Breast epithelium (tissue), 4 donors: ENCODE data around the gene RANBP3L. TPM values are rescaled to one million over a fixed set of nuclear protein-coding genes. Genes with fewer than 3 reads are reported as not detected.

Source experiments
- DNase-seq, 2 donors: peaks; one replicate each; pipeline ENCODE4 v3.0.0-alpha.2; 2019; ENCODE audit warnings: low spot score in 2 of 2
- H3K27ac ChIP-seq, 2 donors: fragments of 200-600 bp; sonication (generic) in 1 of 2; one replicate each; pipeline ENCODE4 v1.5.1; 2016 to 2019; ENCODE audit warnings: mild to moderate bottlenecking in 1 of 2
- H3K27me3 ChIP-seq, 2 donors: fragments of 200-600 bp; sonication (generic) in 1 of 2; one replicate each; pipeline versions ENCODE4 v1.5.1 to v1.6.0; 2017 to 2019; ENCODE audit warnings: control low read depth in 1 of 2, mild to moderate bottlenecking in 1 of 2
- H3K36me3 ChIP-seq: fragments of 200-600 bp; one replicate; pipeline ENCODE4 v1.5.1; 2019
- H3K4me1 ChIP-seq, 2 donors: fragments of 200-600 bp; sonication (generic); one replicate each; pipeline ENCODE4 v1.5.1; 2016 to 2019; ENCODE audit warnings: control low read depth in 1 of 2
- H3K4me3 ChIP-seq, 3 donors: fragments of 200-600 bp; sonication (generic); 1 replicate in 2 of 3; 2 replicates in 1 of 3; pipeline ENCODE4 v1.5.1; 2016 to 2019; ENCODE audit warnings: mild to moderate bottlenecking in 3 of 3, moderate library complexity in 2 of 3
- H3K9me3 ChIP-seq, 2 donors: fragments of 200-600 bp; sonication (generic) in 1 of 2; one replicate each; pipeline ENCODE4 v1.5.1; 2016 to 2019; ENCODE audit warnings: control low read depth in 1 of 2
- POLR2A ChIP-seq: fragments of 450-650 bp; IDR thresholded peaks from one replicate; pipeline ENCODE4 v1.6.1; 2016; ENCODE audit warnings: antibody characterized with exemption, mild to moderate bottlenecking, moderate library complexity
- POLR2AphosphoS5 ChIP-seq, 3 donors: sonication (generic); formaldehyde crosslinking; IDR thresholded peaks; one replicate each; pipeline ENCODE4 v1.6.1; 2017; ENCODE audit warnings: antibody characterized with exemption in 3 of 3
- intact Hi-C: fragments of 100-400 bp; cut with DNase I; formaldehyde crosslinking; loops from one replicate; pipeline ENCODE4 v1.15.1; 2023; ENCODE audit warnings: low total_unique reads
- total RNA-seq, 3 donors: library from RNA; depleted of rRNA; stranded (reverse); fragments of >200 nt; gene quantifications; one replicate each; pipeline ENCODE4 v1.1.0, GENCODE V29; 2016
- TF ChIP-seq, protein P1 (sequence below), 3 donors: fragments of 450-650 bp; IDR thresholded peaks; one replicate each; pipeline ENCODE4 v1.5.1; 2016 to 2017; ENCODE audit warnings: antibody characterized with exemption in 3 of 3, mild to moderate bottlenecking in 3 of 3, moderate library complexity in 3 of 3

Gene RANBP3L
- total RNA-seq, 3 donors from 2014 or later, result 2.3 to 22.2 (median 11.0) TPM

DNA sequence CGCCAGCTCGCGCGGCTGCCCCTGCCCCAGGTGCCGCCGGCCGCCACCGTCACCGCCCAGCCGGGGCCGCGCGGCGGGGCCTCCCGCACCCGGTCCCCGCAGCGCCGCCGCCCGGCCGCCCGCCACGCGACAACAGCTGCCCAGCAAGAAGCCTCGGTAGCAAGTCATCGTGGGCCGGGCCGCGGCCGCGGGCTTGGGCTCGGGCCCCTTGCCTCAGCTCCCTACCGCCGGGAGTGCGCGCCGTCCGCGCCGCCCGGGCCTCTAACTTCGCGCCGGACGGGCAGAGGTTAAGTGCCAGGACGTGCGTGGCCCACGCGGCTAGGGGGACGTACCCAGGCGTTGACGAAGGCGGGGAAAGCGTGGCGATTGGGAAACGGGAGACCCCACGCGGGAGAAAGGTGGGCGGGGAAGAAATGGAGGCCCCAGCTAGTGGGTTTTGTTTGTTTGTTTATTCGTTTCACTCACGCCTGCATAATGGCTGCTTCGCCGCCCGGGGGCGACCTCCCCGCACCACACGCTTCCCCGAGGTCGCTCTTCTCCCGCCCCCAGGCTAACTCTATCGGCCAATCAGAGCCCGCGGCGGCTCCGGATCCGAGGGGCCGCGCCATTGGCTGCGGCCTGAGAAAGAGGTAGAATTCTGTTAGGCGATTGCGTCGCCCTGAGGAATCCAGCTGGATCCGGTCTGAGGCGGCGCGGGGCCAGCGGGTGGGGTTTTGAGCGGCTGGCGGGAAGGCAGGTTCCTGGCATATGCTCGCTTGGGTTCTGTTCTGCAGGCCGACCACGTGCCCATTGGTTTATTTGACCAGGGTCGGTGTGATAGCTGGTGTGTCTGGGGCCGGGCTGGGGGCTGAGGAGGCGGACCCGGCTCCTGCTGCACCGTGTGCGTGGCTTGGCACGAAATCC lies 59.8 kb downstream of the RANBP3L start, which contains the start of gene NADK2:
Gene NADK2 (minus strand): TSS at position 295 of the 903 bp plus-strand sequence. CDS start 127 bp downstream, at position 168.
- DNase-seq, result peak; percentile 91 to 94
- Histone ChIP-seq H3K36me3 (no peaks in the 10 kb centered on the region), H3K27me3 (no peaks in the 10 kb centered on the region), H3K9me3 (no peaks in the 10 kb centered on the region), H3K4me1 (no peaks in the 10 kb centered on the region), H3K27ac (peak within 1 kb of the TSS; percentile 97 to 99), H3K4me3 (peak within 1 kb of the TSS; percentile 85 to 97 (median 95))
- intact Hi-C loops, result no loop called here
- TF ChIP-seq POLR2AphosphoS5 (IDR thresholded peaks at IDR 0.05) (peak; percentile 74 to 87 (median 78)), POLR2A (peak; percentile 52)
- TF ChIP-seq, protein P1, sequence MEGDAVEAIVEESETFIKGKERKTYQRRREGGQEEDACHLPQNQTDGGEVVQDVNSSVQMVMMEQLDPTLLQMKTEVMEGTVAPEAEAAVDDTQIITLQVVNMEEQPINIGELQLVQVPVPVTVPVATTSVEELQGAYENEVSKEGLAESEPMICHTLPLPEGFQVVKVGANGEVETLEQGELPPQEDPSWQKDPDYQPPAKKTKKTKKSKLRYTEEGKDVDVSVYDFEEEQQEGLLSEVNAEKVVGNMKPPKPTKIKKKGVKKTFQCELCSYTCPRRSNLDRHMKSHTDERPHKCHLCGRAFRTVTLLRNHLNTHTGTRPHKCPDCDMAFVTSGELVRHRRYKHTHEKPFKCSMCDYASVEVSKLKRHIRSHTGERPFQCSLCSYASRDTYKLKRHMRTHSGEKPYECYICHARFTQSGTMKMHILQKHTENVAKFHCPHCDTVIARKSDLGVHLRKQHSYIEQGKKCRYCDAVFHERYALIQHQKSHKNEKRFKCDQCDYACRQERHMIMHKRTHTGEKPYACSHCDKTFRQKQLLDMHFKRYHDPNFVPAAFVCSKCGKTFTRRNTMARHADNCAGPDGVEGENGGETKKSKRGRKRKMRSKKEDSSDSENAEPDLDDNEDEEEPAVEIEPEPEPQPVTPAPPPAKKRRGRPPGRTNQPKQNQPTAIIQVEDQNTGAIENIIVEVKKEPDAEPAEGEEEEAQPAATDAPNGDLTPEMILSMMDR (IDR thresholded peaks at IDR 0.05), result peak; percentile 16 to 55 (median 54)

DNA sequence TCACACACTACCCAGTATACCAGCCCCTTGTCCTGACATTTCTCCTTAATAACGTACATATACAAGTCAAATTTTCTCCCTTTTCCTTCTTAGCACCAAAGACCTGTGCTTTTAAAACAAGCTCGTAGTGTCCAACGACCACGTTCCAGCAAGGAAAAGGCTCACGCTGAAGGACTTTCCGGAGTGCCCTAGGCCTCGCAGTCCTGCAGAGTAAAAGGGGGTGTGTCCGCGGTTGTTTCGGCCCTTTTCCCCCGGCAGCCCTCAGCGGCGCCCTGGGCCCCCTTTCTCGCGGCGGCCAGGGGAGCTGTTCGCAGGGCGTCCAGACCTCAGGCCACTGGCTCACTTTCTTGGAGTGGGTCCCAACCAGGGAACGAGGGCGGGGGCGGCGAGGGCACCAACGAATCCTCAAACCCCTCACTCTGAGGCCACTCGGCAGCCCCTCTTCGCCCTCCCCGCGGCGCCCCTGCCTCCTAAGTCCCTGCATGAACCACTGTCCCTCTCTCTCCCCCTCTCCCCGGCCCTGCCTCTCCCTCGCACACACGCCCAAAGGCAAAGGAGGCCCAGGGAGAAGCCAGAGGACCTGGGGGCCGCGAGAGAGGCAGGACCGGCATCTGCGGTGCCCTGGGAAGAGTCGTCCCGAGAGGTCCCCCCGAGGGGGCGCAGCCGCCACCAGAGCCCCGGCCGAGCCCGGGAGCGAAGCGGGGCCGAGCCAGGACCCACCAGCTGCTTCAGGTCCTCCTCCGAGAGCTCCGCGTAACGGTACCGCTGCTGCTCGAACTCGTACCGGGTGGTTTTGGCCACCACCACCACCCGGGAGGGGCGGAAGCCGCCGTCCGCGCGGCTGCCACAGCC lies 60.7 kb downstream of the RANBP3L start:
- no peaks in the 10 kb centered on the region for H3K9me3 ChIP-seq
- peak overlapping the region; percentile 97 to 99 for H3K27ac ChIP-seq
- intact Hi-C loops, result no loop called here
- no peaks in the 10 kb centered on the region for H3K4me1 ChIP-seq
- H3K27me3 ChIP-seq, result no peaks in the 10 kb centered on the region
- H3K36me3 ChIP-seq, result no peaks in the 10 kb centered on the region
- DNase-seq, result peak; percentile 34 to 54
- TF ChIP-seq POLR2A (no peak), POLR2AphosphoS5 (IDR thresholded peaks at IDR 0.05) (peak in 2 of 3 donors; percentile 11 to 16)
- peak overlapping the region; percentile 85 to 97 (median 95) for H3K4me3 ChIP-seq

DNA sequence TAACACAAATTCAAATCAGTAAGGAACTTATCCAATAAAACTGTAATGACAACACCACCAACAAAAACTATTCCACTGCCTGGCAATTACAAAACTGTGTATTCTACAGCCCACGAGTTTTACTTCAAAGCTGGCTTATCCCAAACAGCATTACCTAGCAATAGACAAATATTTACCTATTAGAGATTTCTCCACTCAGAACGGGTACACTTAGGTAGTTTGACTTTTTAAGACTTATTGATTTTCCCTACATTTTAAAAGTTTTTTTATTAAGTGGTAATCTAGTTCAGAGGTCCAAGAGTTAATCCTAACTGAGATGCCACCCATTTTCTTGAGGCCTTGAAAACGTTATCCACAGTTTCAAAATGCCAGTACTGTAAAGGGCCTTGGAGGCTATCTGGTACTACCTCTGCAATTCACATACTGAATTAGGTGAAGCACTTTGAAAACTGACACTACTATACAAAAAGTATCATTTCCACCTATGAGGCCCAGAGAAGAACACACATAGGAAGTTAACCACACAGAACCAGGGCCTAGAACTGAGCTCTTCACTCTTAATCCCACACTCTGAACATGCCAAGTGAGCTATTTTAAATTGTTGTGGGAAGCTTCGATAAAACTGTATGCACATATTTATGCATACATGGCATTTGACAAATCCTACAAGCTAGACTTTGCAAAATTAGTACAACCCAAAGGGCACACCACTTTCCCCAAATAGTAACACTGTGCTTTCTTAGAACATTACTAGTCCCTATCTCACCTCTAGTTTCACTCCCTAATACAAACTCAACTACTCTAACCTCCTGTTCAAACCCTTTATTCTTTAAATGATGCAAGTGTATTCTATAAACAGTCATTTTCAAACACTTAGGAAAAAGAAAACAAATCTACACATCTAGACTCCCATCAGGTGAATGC lies 62.1 kb downstream of the RANBP3L start:
- Histone ChIP-seq H3K9me3 (no peaks in the 10 kb centered on the region), H3K4me3 (peak overlapping the region in 2 of 3 donors; percentile 85 to 95), H3K27ac (peak overlapping the region; percentile 97 to 99), H3K27me3 (no peaks in the 10 kb centered on the region), H3K4me1 (no peaks in the 10 kb centered on the region), H3K36me3 (no peaks in the 10 kb centered on the region)
- TF ChIP-seq POLR2A (no peak), POLR2AphosphoS5 (IDR thresholded peaks at IDR 0.05) (no peak)
- TF ChIP-seq, protein P1 (IDR thresholded peaks at IDR 0.05), result no peak
- intact Hi-C loops, result no loop called here
- DNase-seq, result no peak

DNA sequence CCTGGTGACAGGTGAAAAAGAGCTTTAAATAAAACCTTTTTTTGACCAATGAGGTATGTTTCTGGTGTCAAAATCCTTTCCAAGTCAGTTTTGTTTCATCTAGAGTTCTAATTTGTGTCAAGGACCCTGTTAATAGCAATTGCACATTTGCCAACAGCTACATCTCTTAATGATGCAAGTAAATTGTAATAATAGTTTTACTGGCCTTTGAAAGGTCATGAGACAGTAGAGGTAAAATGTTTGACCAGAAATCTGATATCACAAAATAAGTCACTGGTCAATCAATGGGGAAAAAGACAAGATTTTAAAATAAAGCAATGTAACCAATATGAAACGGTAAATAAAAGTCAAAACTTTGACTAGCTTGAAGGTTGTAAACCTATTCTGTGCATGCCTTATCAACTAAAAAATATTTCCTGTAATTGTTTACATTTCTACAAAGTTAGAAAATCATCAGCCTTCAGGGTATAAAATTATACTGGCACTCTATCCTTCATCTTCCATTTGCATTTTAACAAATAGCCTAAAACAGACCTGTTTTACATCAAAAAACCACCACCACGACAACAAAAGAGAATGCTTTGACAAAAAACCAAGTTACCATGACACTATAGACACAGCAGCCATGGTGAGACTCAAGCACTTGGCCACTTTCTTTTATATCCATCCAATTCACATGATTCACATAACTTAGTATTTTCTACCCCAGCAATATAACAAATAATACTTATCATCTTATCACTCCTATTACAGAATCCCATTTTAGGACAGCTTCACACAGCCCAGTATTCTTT lies 63.0 kb downstream of the RANBP3L start:
- intact Hi-C loops, result no loop called here
- no peak for DNase-seq
- Histone ChIP-seq H3K27me3 (no peaks in the 10 kb centered on the region), H3K4me1 (no peaks in the 10 kb centered on the region), H3K36me3 (no peaks in the 10 kb centered on the region), H3K27ac (peak overlapping the region; percentile 97 to 99), H3K4me3 (peak overlapping the region in 1 of 3 donors; percentile 95), H3K9me3 (no peaks in the 10 kb centered on the region)
- TF ChIP-seq POLR2A (no peak), POLR2AphosphoS5 (IDR thresholded peaks at IDR 0.05) (no peak)
- TF ChIP-seq, protein P1 (IDR thresholded peaks at IDR 0.05), result no peak
